ENCODE data around the gene ZNF100.
"Not testable (repeated sequence)": the region's sequence is repeated elsewhere in the genome, so short reads cannot be mapped to it uniquely, and the experiment has no call there.

ZNF100 gene

DNA sequence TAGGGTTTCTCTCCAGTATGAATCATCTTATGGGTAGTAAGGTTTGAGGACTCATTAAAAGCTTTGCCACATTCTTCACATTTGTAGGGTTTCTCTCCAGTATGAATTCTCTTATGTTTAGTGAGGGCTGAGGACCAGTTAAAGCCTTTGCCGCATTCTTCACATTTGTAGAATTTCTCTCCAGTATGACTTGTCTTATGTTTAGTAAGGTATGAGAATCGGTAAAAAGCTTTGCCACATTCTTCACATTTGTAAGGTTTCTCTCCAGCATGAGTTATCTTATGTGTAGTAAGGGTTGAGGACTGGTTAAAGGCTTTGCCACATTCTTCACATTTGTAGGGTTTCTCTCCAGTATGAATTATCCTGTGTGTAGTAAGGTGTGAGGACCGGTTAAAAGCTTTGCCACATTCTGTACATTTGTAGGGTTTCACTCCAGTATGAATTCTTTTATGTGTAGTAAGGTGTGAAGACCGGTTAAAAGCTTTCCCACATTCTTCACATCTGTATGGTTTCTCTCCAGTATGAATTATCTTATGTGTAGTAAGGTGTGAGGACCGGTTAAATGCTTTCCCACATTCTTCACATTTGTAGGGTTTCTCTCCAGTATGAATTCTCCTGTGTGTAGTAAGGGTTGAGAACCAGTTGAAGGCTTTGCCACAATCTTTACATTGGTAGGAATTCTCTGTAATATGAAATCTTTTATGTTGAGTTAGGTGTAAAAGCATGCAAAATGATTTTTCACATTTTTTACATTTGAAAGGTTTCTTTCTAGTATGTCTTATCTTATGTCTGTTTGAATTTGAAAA, 40.2 kb downstream of the ZNF100 start:
- not testable (repeated sequence) for H3K56ac ChIP-seq (ENCODE audit: low read length); H3K27me3 ChIP-seq (ENCODE audit: insufficient read depth, low read length, poor library complexity); H3K4me2 ChIP-seq (ENCODE audit: low read length); H3K23ac ChIP-seq (ENCODE audit: low read length); H4K5ac ChIP-seq (ENCODE audit: low read length); H2BK15ac ChIP-seq (replicated peaks; ENCODE audit: low read depth); H4K8ac ChIP-seq (ENCODE audit: low read depth, low read length); H3K9ac ChIP-seq (ENCODE audit: low read length); H2AK5ac ChIP-seq (ENCODE audit: low read length); H2BK5ac ChIP-seq (ENCODE audit: low read length); H3K4me1 ChIP-seq (ENCODE audit: control insufficient read depth, low read depth, low read length); H2BK120ac ChIP-seq (ENCODE audit: low read depth, low read length); H3K4ac ChIP-seq (ENCODE audit: low read depth, low read length); H3K79me2 ChIP-seq (ENCODE audit: control insufficient read depth, insufficient read depth, low read length); H3K18ac ChIP-seq (ENCODE audit: low read length); H3K4me3 ChIP-seq (ENCODE audit: low read length); H3K27ac ChIP-seq (ENCODE audit: low read depth, low read length); H3K79me1 ChIP-seq (ENCODE audit: low read length); H3K36me3 ChIP-seq (ENCODE audit: control insufficient read depth, insufficient read depth, low read length)
- no CpG with 5 or more reads among the region's 5 CpGs for WGBS (ENCODE audit: extremely low coverage, insufficient coverage, low lambda C conversion rate)
- peak; percentile 6 for DNase-seq

DNA sequence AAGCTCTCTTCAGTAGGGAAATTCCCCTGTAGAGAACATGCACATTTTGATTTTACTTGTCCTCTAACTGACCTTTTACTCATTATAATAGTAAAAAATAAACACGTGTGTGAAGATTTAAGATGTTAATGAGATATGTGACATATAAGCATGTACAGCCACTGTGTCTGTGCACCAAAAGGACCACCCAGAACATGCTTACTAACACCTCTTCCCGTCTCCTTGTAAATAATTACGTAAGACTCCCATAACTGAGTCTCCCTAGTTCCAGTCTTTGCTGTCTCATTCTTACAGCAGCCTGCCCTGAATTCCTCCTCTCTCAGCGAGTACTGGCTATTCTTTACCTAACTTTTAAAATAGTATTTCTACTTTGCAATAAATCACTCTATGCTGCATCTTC, 53.6 kb downstream of the ZNF100 start:
- Histone ChIP-seq H4K8ac (ENCODE audit: low read depth, low read length) (no peak overlapping the region), H3K9ac (ENCODE audit: low read length) (no peak overlapping the region), H2AK5ac (ENCODE audit: low read length) (no peak overlapping the region), H3K56ac (ENCODE audit: low read length) (no peak overlapping the region), H3K27ac (ENCODE audit: low read depth, low read length) (no peak overlapping the region), H3K79me2 (ENCODE audit: control insufficient read depth, insufficient read depth, low read length) (no peaks in the 10 kb centered on the region), H3K18ac (ENCODE audit: low read length) (no peak overlapping the region), H2BK120ac (ENCODE audit: low read depth, low read length) (no peak overlapping the region), H3K4me1 (ENCODE audit: control insufficient read depth, low read depth, low read length) (no peaks in the 10 kb centered on the region), H2BK15ac (replicated peaks; ENCODE audit: low read depth) (no peak overlapping the region), H3K36me3 (ENCODE audit: control insufficient read depth, insufficient read depth, low read length) (no peaks in the 10 kb centered on the region), H3K23ac (ENCODE audit: low read length) (no peak overlapping the region), H3K79me1 (ENCODE audit: low read length) (no peaks in the 10 kb centered on the region), H3K27me3 (ENCODE audit: insufficient read depth, low read length, poor library complexity) (no peaks in the 10 kb centered on the region), H4K5ac (ENCODE audit: low read length) (no peak overlapping the region), H3K4me3 (ENCODE audit: low read length) (no peak overlapping the region), H3K4me2 (ENCODE audit: low read length) (no peak overlapping the region), H3K4ac (ENCODE audit: low read depth, low read length) (no peak overlapping the region), H2BK5ac (ENCODE audit: low read length) (no peak overlapping the region)
- DNase-seq: no peak
- WGBS (ENCODE audit: extremely low coverage, insufficient coverage, low lambda C conversion rate): no CpG with 5 or more reads among the region's 4 CpGs

DNA sequence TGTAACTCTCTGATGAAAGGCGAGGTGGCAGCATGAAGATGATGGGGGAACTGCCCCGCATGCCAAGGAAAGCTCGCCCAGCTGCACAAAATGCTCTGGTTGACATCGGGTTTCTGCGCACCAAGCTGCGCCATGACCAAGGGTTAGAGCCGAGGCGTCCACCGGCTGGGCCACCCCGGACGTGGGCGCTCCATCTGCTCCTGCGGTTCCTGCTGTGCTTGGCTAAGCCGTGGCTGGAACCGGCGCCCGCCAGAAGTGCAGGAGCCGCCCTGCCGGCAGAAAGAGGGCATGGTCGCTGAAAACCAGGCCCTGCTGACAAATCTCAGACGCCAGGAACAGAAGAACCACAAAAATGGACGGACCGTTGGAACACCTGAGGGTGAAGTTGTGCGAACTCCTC, 57.9 kb downstream of the ZNF100 start:
- no peak overlapping the region for H3K4ac ChIP-seq (ENCODE audit: low read depth, low read length)
- no peak overlapping the region for H4K5ac ChIP-seq (ENCODE audit: low read length)
- H3K4me2 ChIP-seq (ENCODE audit: low read length): no peak overlapping the region
- no peaks in the 10 kb centered on the region for H3K79me2 ChIP-seq (ENCODE audit: control insufficient read depth, insufficient read depth, low read length)
- H3K56ac ChIP-seq (ENCODE audit: low read length): no peak overlapping the region
- H3K4me3 ChIP-seq (ENCODE audit: low read length): no peak overlapping the region
- H3K23ac ChIP-seq (ENCODE audit: low read length): no peak overlapping the region
- DNase-seq: no peak
- no peak overlapping the region for H2BK5ac ChIP-seq (ENCODE audit: low read length)
- H3K27ac ChIP-seq (ENCODE audit: low read depth, low read length): no peak overlapping the region
- H2BK120ac ChIP-seq (ENCODE audit: low read depth, low read length): no peak overlapping the region
- no peaks in the 10 kb centered on the region for H3K4me1 ChIP-seq (ENCODE audit: control insufficient read depth, low read depth, low read length)
- H3K36me3 ChIP-seq (ENCODE audit: control insufficient read depth, insufficient read depth, low read length): no peaks in the 10 kb centered on the region
- no peak overlapping the region for H2BK15ac ChIP-seq (replicated peaks; ENCODE audit: low read depth)
- WGBS (ENCODE audit: extremely low coverage, insufficient coverage, low lambda C conversion rate): no CpG with 5 or more reads among the region's 24 CpGs
- no peaks in the 10 kb centered on the region for H3K27me3 ChIP-seq (ENCODE audit: insufficient read depth, low read length, poor library complexity)
- no peaks in the 10 kb centered on the region for H3K79me1 ChIP-seq (ENCODE audit: low read length)
- no peak overlapping the region for H3K9ac ChIP-seq (ENCODE audit: low read length)
- no peak overlapping the region for H4K8ac ChIP-seq (ENCODE audit: low read depth, low read length)
- H2AK5ac ChIP-seq (ENCODE audit: low read length): no peak overlapping the region
- H3K18ac ChIP-seq (ENCODE audit: low read length): no peak overlapping the region

DNA sequence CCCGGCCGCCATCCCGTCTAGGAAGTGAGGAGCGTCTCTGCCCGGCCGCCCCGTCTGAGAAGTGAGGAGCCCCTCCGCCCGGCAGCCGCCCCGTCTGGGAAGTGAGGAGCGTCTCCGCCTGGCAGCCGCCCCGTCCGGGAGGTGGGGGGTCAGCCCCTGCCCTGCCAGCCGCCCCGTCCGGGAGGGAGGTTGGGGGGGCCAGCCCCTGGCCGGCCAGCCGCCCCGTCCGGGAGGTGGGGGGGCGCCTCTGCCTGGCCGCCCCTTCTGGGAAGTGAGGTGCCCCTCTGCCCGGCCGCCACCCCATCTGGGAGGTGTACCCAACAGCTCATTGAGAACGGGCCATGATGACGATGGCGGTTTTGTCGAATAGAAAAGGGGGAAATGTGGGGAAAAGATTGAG, 59.5 kb downstream of the ZNF100 start:
- not testable (repeated sequence) for H2BK5ac ChIP-seq (ENCODE audit: low read length); H2AK5ac ChIP-seq (ENCODE audit: low read length); H4K5ac ChIP-seq (ENCODE audit: low read length); DNase-seq; H3K4me2 ChIP-seq (ENCODE audit: low read length); H3K18ac ChIP-seq (ENCODE audit: low read length); H2BK120ac ChIP-seq (ENCODE audit: low read depth, low read length); H3K27ac ChIP-seq (ENCODE audit: low read depth, low read length); H3K56ac ChIP-seq (ENCODE audit: low read length); H2BK15ac ChIP-seq (replicated peaks; ENCODE audit: low read depth); H4K8ac ChIP-seq (ENCODE audit: low read depth, low read length); H3K4ac ChIP-seq (ENCODE audit: low read depth, low read length); H3K9ac ChIP-seq (ENCODE audit: low read length); H3K4me1 ChIP-seq (ENCODE audit: control insufficient read depth, low read depth, low read length); H3K27me3 ChIP-seq (ENCODE audit: insufficient read depth, low read length, poor library complexity); H3K79me1 ChIP-seq (ENCODE audit: low read length); H3K23ac ChIP-seq (ENCODE audit: low read length); H3K79me2 ChIP-seq (ENCODE audit: control insufficient read depth, insufficient read depth, low read length); H3K4me3 ChIP-seq (ENCODE audit: low read length); H3K36me3 ChIP-seq (ENCODE audit: control insufficient read depth, insufficient read depth, low read length)
- no CpG with 5 or more reads among the region's 31 CpGs for WGBS (ENCODE audit: extremely low coverage, insufficient coverage, low lambda C conversion rate)

DNA sequence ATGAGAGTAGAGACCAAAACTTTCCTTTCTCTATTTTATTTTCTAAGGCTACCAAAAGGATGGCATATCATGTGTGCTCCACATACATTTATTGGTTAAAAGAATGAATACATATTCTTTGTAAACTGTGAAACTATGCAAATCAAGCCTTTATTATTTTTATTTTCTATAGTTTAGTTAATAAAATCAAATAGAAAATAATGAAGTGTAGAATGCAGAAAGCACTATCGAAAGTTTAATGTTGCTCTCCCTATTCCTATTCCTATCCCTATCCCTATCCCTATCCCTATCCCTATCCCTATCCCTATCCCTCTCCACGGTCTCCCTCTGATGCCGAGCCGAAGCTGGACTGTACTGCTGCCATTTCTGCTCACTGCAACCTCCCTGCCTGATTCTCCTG, 60.3 kb downstream of the ZNF100 start:
- H2BK120ac ChIP-seq (ENCODE audit: low read depth, low read length): no peak overlapping the region
- no peak overlapping the region for H4K8ac ChIP-seq (ENCODE audit: low read depth, low read length)
- H3K27me3 ChIP-seq (ENCODE audit: insufficient read depth, low read length, poor library complexity): no peaks in the 10 kb centered on the region
- no peak overlapping the region for H3K4me2 ChIP-seq (ENCODE audit: low read length)
- no peak for DNase-seq
- no peak overlapping the region for H2AK5ac ChIP-seq (ENCODE audit: low read length)
- no peaks in the 10 kb centered on the region for H3K4me1 ChIP-seq (ENCODE audit: control insufficient read depth, low read depth, low read length)
- no peak overlapping the region for H3K9ac ChIP-seq (ENCODE audit: low read length)
- no peaks in the 10 kb centered on the region for H3K36me3 ChIP-seq (ENCODE audit: control insufficient read depth, insufficient read depth, low read length)
- H3K4ac ChIP-seq (ENCODE audit: low read depth, low read length): no peak overlapping the region
- no peak overlapping the region for H3K23ac ChIP-seq (ENCODE audit: low read length)
- no peak overlapping the region for H2BK5ac ChIP-seq (ENCODE audit: low read length)
- WGBS (ENCODE audit: extremely low coverage, insufficient coverage, low lambda C conversion rate): no CpG with 5 or more reads among the region's 4 CpGs
- no peaks in the 10 kb centered on the region for H3K79me2 ChIP-seq (ENCODE audit: control insufficient read depth, insufficient read depth, low read length)
- H3K4me3 ChIP-seq (ENCODE audit: low read length): no peak overlapping the region
- no peak overlapping the region for H3K56ac ChIP-seq (ENCODE audit: low read length)
- no peak overlapping the region for H4K5ac ChIP-seq (ENCODE audit: low read length)
- H2BK15ac ChIP-seq (replicated peaks; ENCODE audit: low read depth): no peak overlapping the region
- H3K79me1 ChIP-seq (ENCODE audit: low read length): no peaks in the 10 kb centered on the region
- H3K18ac ChIP-seq (ENCODE audit: low read length): no peak overlapping the region
- no peak overlapping the region for H3K27ac ChIP-seq (ENCODE audit: low read depth, low read length)

DNA sequence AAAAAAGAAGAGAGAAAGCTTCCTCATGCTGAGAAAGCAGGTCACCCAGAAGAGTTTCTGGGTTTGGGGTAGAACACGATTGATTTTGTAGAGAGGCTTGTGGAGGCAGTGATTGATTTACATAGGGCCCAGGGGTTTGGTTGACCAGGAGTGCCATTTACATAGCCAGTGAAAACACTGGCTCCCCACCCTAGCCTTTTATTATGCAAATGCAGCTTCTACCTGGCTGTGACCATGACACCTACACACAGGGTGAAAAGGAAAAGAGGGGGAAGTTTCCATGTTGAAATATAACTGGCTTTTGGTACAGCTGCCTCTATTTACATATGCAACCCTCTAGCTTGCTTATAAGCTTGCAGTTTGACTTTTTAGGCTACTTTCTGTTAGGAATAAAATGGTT, 62.0 kb downstream of the ZNF100 start:
- H4K5ac ChIP-seq (ENCODE audit: low read length): no peak overlapping the region
- no peak overlapping the region for H4K8ac ChIP-seq (ENCODE audit: low read depth, low read length)
- DNase-seq: peak; percentile 3
- WGBS (ENCODE audit: extremely low coverage, insufficient coverage, low lambda C conversion rate): no CpG with 5 or more reads among the region's 1 CpG
- no peaks in the 10 kb centered on the region for H3K36me3 ChIP-seq (ENCODE audit: control insufficient read depth, insufficient read depth, low read length)
- no peak overlapping the region for H2BK120ac ChIP-seq (ENCODE audit: low read depth, low read length)
- H3K4me2 ChIP-seq (ENCODE audit: low read length): no peak overlapping the region
- H2BK15ac ChIP-seq (replicated peaks; ENCODE audit: low read depth): no peak overlapping the region
- H3K9ac ChIP-seq (ENCODE audit: low read length): no peak overlapping the region
- no peaks in the 10 kb centered on the region for H3K4me1 ChIP-seq (ENCODE audit: control insufficient read depth, low read depth, low read length)
- H3K79me1 ChIP-seq (ENCODE audit: low read length): no peaks in the 10 kb centered on the region
- H2BK5ac ChIP-seq (ENCODE audit: low read length): no peak overlapping the region
- no peaks in the 10 kb centered on the region for H3K27me3 ChIP-seq (ENCODE audit: insufficient read depth, low read length, poor library complexity)
- H3K4me3 ChIP-seq (ENCODE audit: low read length): no peak overlapping the region
- H2AK5ac ChIP-seq (ENCODE audit: low read length): no peak overlapping the region
- H3K4ac ChIP-seq (ENCODE audit: low read depth, low read length): no peak overlapping the region
- H3K56ac ChIP-seq (ENCODE audit: low read length): no peak overlapping the region
- no peaks in the 10 kb centered on the region for H3K79me2 ChIP-seq (ENCODE audit: control insufficient read depth, insufficient read depth, low read length)
- H3K27ac ChIP-seq (ENCODE audit: low read depth, low read length): no peak overlapping the region
- H3K18ac ChIP-seq (ENCODE audit: low read length): no peak overlapping the region
- no peak overlapping the region for H3K23ac ChIP-seq (ENCODE audit: low read length)

All from mesendoderm (in vitro differentiated cells).